Body of pancreas (tissue), 4 donors: ENCODE results near the gene UBE2E1. TPM values are rescaled to one million over a fixed set of nuclear protein-coding genes. Genes with fewer than 3 reads are reported as not detected.

Experiments used
- ATAC-seq: fragments of 150-250 bp; one replicate; pipeline ENCODE4 v1.9.1; 2016
- DNase-seq, 4 donors: peaks; one replicate each; pipeline ENCODE4 v3.0.0-alpha.2; 2019
- H3K27ac ChIP-seq, 4 donors: fragments of 200-600 bp; sonication (generic); 1 replicate in 3 of 4; 2 replicates in 1 of 4; pipeline versions ENCODE4 v1.5.1 to v1.6.1; 2016 to 2019; ENCODE audit warnings: mild to moderate bottlenecking in 1 of 4, mixed read lengths in 1 of 4, moderate library complexity in 1 of 4
- H3K27me3 ChIP-seq, 2 donors: fragments of 200-600 bp; sonication (generic); one replicate each; pipeline ENCODE4 v1.6.0; 2016; ENCODE audit warnings: mild to moderate bottlenecking in 1 of 2
- H3K36me3 ChIP-seq, 2 donors: fragments of 200-600 bp; sonication (generic); replicated peaks in 1 of 2; 2 replicates each; pipeline ENCODE4 v1.5.1; 2016; ENCODE audit warnings: low read depth in 2 of 2; ENCODE audit not compliant: insufficient read depth in 1 of 2
- H3K4me1 ChIP-seq: fragments of 200-600 bp; sonication (generic); one replicate; pipeline ENCODE4 v1.6.0; 2016
- H3K4me3 ChIP-seq, 2 donors: fragments of 200-600 bp; sonication (generic); 1 replicate in 1 of 2; 2 replicates in 1 of 2; pipeline ENCODE4 v1.5.1; 2016 to 2019
- H3K9me3 ChIP-seq, 3 donors: fragments of 200-600 bp; sonication (generic); 1 replicate in 2 of 3; 2 replicates in 1 of 3; pipeline ENCODE4 v1.5.1; 2016
- CTCF ChIP-seq, 7 experiments: fragments of 450-650 bp in 4 of 7; fragments of 200-600 bp in 3 of 7; sonication (generic) in 3 of 7; IDR thresholded peaks; one replicate each; pipeline ENCODE4 v1.5.1; 2016 to 2019; ENCODE audit warnings: antibody characterized with exemption in 7 of 7
- POLR2A ChIP-seq, 3 donors: fragments of 450-650 bp; IDR thresholded peaks; one replicate each; pipeline ENCODE4 v1.6.1; 2016; ENCODE audit warnings: antibody characterized with exemption in 3 of 3, mild to moderate bottlenecking in 2 of 3
- WGBS, 2 donors: methylation state at CpG; one replicate each; pipeline ENCODE4 v1.1.5; 2017; 5-methylcytosine and 5-hydroxymethylcytosine counted together
- intact Hi-C: fragments of 100-400 bp; cut with DNase I; formaldehyde crosslinking; loops from one replicate; pipeline ENCODE4 v1.15.1; 2023
- total RNA-seq, 2 donors: library from RNA; depleted of rRNA; stranded (reverse); fragments of >200 nt; gene quantifications; one replicate each; pipeline ENCODE4 v1.1.0, GENCODE V29; 2016

UBE2E1 gene
- total RNA-seq, 2 donors from 2014 or later: 21.1 to 30.9 TPM

GRCh38 chr3:23825802-23826201 is 20.0 kb downstream of the UBE2E1 start:
- no peaks in the 10 kb centered on the region for H3K9me3 ChIP-seq
- H3K4me1 ChIP-seq: peaks cover 39% of the 10 kb centered on the region
- intact Hi-C loops: no loop called here
- no peak overlapping the region for H3K4me3 ChIP-seq
- no peaks in the 10 kb centered on the region for H3K27me3 ChIP-seq
- DNase-seq (no peak), ATAC-seq (no peak)
- H3K36me3 ChIP-seq: no peaks in the 10 kb centered on the region
- TF ChIP-seq POLR2A (IDR thresholded peaks at IDR 0.05) (no peak), CTCF (IDR thresholded peaks at IDR 0.05) (no peak)
- 95 to 96% methylated on average over 4 of the region's 4 CpGs for WGBS, 2 donors
- H3K27ac ChIP-seq: peak overlapping the region in 1 of 4 donors; percentile 24

GRCh38 chr3:23826382-23827064 is 20.8 kb downstream of the UBE2E1 start:
- Histone ChIP-seq H3K36me3 (no peaks in the 10 kb centered on the region), H3K27me3 (no peaks in the 10 kb centered on the region), H3K9me3 (no peaks in the 10 kb centered on the region), H3K27ac (no peak overlapping the region), H3K4me3 (no peak overlapping the region), H3K4me1 (peaks cover 34% of the 10 kb centered on the region)
- DNase-seq (peak in 2 of 4 donors; percentile 17 to 27), ATAC-seq (no peak)
- intact Hi-C loops: no loop called here
- TF ChIP-seq CTCF (IDR thresholded peaks at IDR 0.05) (no peak), POLR2A (IDR thresholded peaks at IDR 0.05) (no peak)
- 23 to 37% methylated on average over 1 of the region's 1 CpG for WGBS, 2 donors

- no peak overlapping the region for H3K4me3 ChIP-seq
- ATAC-seq: no peak
- DNase-seq: no peak
- H3K4me1 ChIP-seq: peaks cover 29% of the 10 kb centered on the region
- H3K9me3 ChIP-seq: no peaks in the 10 kb centered on the region
- intact Hi-C loops: no loop called here
- TF ChIP-seq CTCF (IDR thresholded peaks at IDR 0.05) (no peak), POLR2A (IDR thresholded peaks at IDR 0.05) (no peak)
- no peak overlapping the region for H3K27ac ChIP-seq
- no peaks in the 10 kb centered on the region for H3K27me3 ChIP-seq
- WGBS, 2 donors: 67 to 70% methylated on average over 5 of the region's 5 CpGs
- H3K36me3 ChIP-seq: no peaks in the 10 kb centered on the region
Measured at GRCh38 chr3:23829242-23829934, 23.6 kb downstream of the UBE2E1 start.

GRCh38 chr3:23830869-23831484 is 25.2 kb downstream of the UBE2E1 start:
- ATAC-seq (no peak), DNase-seq (no peak)
- intact Hi-C loops: no loop called here
- no peaks in the 10 kb centered on the region for H3K27me3 ChIP-seq
- no peak overlapping the region for H3K4me3 ChIP-seq
- TF ChIP-seq POLR2A (IDR thresholded peaks at IDR 0.05) (no peak), CTCF (IDR thresholded peaks at IDR 0.05) (no peak)
- peaks cover 15% of the 10 kb centered on the region for H3K4me1 ChIP-seq
- H3K27ac ChIP-seq: no peak overlapping the region
- 82 to 94% methylated on average over 5 of the region's 5 CpGs for WGBS, 2 donors
- no peaks in the 10 kb centered on the region for H3K36me3 ChIP-seq
- H3K9me3 ChIP-seq: no peaks in the 10 kb centered on the region
